ENCODE measurements around the gene RANBP9.

GRCh38 chr6:13597073-13597472 lies 114.6 kb downstream of the RANBP9 start:
- TF ChIP-seq, protein P1, sequence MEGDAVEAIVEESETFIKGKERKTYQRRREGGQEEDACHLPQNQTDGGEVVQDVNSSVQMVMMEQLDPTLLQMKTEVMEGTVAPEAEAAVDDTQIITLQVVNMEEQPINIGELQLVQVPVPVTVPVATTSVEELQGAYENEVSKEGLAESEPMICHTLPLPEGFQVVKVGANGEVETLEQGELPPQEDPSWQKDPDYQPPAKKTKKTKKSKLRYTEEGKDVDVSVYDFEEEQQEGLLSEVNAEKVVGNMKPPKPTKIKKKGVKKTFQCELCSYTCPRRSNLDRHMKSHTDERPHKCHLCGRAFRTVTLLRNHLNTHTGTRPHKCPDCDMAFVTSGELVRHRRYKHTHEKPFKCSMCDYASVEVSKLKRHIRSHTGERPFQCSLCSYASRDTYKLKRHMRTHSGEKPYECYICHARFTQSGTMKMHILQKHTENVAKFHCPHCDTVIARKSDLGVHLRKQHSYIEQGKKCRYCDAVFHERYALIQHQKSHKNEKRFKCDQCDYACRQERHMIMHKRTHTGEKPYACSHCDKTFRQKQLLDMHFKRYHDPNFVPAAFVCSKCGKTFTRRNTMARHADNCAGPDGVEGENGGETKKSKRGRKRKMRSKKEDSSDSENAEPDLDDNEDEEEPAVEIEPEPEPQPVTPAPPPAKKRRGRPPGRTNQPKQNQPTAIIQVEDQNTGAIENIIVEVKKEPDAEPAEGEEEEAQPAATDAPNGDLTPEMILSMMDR (conservative IDR thresholded peaks at IDR 0.05; ENCODE audit: low read depth in 2 of 2): no peak
- TF ChIP-seq EZH2 (IDR thresholded peaks at IDR 0.05; ENCODE audit: low read depth, unreplicated experiment) (no peak), REST (IDR thresholded peaks at IDR 0.05; ENCODE audit: unreplicated experiment) (no peak), JUNB (IDR thresholded peaks at IDR 0.05; ENCODE audit: unreplicated experiment) (no peak), POLR2AphosphoS5 (IDR thresholded peaks at IDR 0.05; ENCODE audit: low read depth) (no peak), CREB1 (CRISPR knock-in tag; IDR thresholded peaks at IDR 0.05; ENCODE audit: low read depth) (no peak), ZNF331 (CRISPR knock-in tag; IDR thresholded peaks at IDR 0.05; ENCODE audit: low read depth) (no peak)
